ENCODE data around the gene HDAC10. TPM values are rescaled to one million over a fixed set of nuclear protein-coding genes. Genes with fewer than 3 reads are reported as not detected.

HDAC10 gene
- total RNA-seq, 4 donors from 2014 or later: 43.1 to 93.7 (median 56.2) TPM

- peak overlapping the region; percentile 63 for H3K4me3 ChIP-seq
- WGBS: 55% methylated on average over 11 of the region's 26 CpGs
- H3K27ac ChIP-seq: no peak overlapping the region
- peaks cover 25% of the 10 kb centered on the region for H3K36me3 ChIP-seq
- TF ChIP-seq POLR2A (IDR thresholded peaks at IDR 0.05) (no peak), CTCF (IDR thresholded peaks at IDR 0.05) (no peak), POLR2AphosphoS5 (IDR thresholded peaks at IDR 0.05) (no peak), EP300 (IDR thresholded peaks at IDR 0.05) (no peak)
- H3K27me3 ChIP-seq: peaks cover 3% of the 10 kb centered on the region
- peaks cover 62% of the 10 kb centered on the region for H3K4me1 ChIP-seq
- no peaks in the 10 kb centered on the region for H3K9me3 ChIP-seq
- no peak for DNase-seq (ENCODE audit: low spot score in 2 of 2)
Observed at GRCh38 chr22:50272044-50272802, 21.2 kb upstream of the HDAC10 start.

GRCh38 chr22:50271519-50271970 lies 20.5 kb upstream of the HDAC10 start:
- H3K4me1 ChIP-seq: peaks cover 64% of the 10 kb centered on the region
- no peak for DNase-seq (ENCODE audit: low spot score in 2 of 2)

GRCh38 chr22:50270666-50271394 lies 19.8 kb upstream of the HDAC10 start:
- WGBS: 3% methylated on average over 29 of the region's 53 CpGs
- peak overlapping the region; percentile 29 for H3K27ac ChIP-seq

More at GRCh38 chr22:50271519-50271970, 20.5 kb upstream of the HDAC10 start:
- Histone ChIP-seq H3K27me3 (peaks cover 10% of the 10 kb centered on the region), H3K9me3 (no peaks in the 10 kb centered on the region), H3K4me3 (peak overlapping the region; percentile 63), H3K36me3 (peaks cover 18% of the 10 kb centered on the region), H3K27ac (no peak overlapping the region)
- 0% methylated on average over 14 of the region's 45 CpGs for WGBS
- TF ChIP-seq POLR2AphosphoS5 (IDR thresholded peaks at IDR 0.05) (no peak), EP300 (IDR thresholded peaks at IDR 0.05) (no peak), POLR2A (IDR thresholded peaks at IDR 0.05) (no peak)

GRCh38 chr22:50269970-50270665 lies 19.1 kb upstream of the HDAC10 start, which contains the start of gene MAPK11:
Gene MAPK11, minus strand, starts transcription at chr22:50270380. Its CDS starts 88 bp downstream, at chr22:50270292.
- WGBS: 0% methylated on average over 2 of the region's 92 CpGs
- TF ChIP-seq POLR2AphosphoS5 (IDR thresholded peaks at IDR 0.05) (no peak), CTCF (IDR thresholded peaks at IDR 0.05) (no peak), EP300 (IDR thresholded peaks at IDR 0.05) (no peak), POLR2A (IDR thresholded peaks at IDR 0.05) (no peak)
- Histone ChIP-seq H3K36me3 (peaks cover 4% of the 10 kb centered on the region), H3K9me3 (no peaks in the 10 kb centered on the region), H3K4me1 (peaks cover 63% of the 10 kb centered on the region), H3K4me3 (peak within 1 kb of the TSS; percentile 63), H3K27ac (peak within 1 kb of the TSS; percentile 29), H3K27me3 (peaks cover 12% of the 10 kb centered on the region)
- no peak for DNase-seq (ENCODE audit: low spot score in 2 of 2)

More at GRCh38 chr22:50270666-50271394, 19.8 kb upstream of the HDAC10 start:
- peak in 1 of 2 donors; percentile 89 for DNase-seq (ENCODE audit: low spot score in 2 of 2)
- H3K4me3 ChIP-seq: peak overlapping the region; percentile 63
- peaks cover 11% of the 10 kb centered on the region for H3K36me3 ChIP-seq
- H3K27me3 ChIP-seq: peaks cover 12% of the 10 kb centered on the region
- TF ChIP-seq EP300 (IDR thresholded peaks at IDR 0.05) (no peak), CTCF (IDR thresholded peaks at IDR 0.05) (no peak), POLR2AphosphoS5 (IDR thresholded peaks at IDR 0.05) (no peak), POLR2A (IDR thresholded peaks at IDR 0.05) (no peak)
- no peaks in the 10 kb centered on the region for H3K9me3 ChIP-seq
- H3K4me1 ChIP-seq: peaks cover 64% of the 10 kb centered on the region

- TF ChIP-seq CTCF (IDR thresholded peaks at IDR 0.05): no peak
- no peak for TF ChIP-seq POLR2A (IDR thresholded peaks at IDR 0.05)
- no peak for TF ChIP-seq EP300 (IDR thresholded peaks at IDR 0.05)
- no peak for TF ChIP-seq POLR2AphosphoS5 (IDR thresholded peaks at IDR 0.05)
- Histone ChIP-seq H3K27ac (no peak overlapping the region), H3K4me1 (peaks cover 59% of the 10 kb centered on the region), H3K9me3 (no peaks in the 10 kb centered on the region), H3K36me3 (no peaks in the 10 kb centered on the region), H3K27me3 (peaks cover 12% of the 10 kb centered on the region), H3K4me3 (peak overlapping the region; percentile 63)
- WGBS: 12% methylated on average over 9 of the region's 18 CpGs
- DNase-seq (ENCODE audit: low spot score in 2 of 2): no peak
Observed at GRCh38 chr22:50269573-50269969, 18.5 kb upstream of the HDAC10 start.

Measured in suprapubic skin (tissue), 4 donors.